Sigmoid colon (tissue), 4 donors: Measurements from ENCODE around the gene GPLD1.
"Not testable (repeated sequence)": the region's sequence is repeated elsewhere in the genome, so short reads cannot be mapped to it uniquely, and the experiment has no call there.

Source experiments
- CTCF ChIP-seq, 4 experiments: fragments of 450-650 bp in 3 of 4; fragments of 200-600 bp in 1 of 4; IDR thresholded peaks; one replicate each; pipeline ENCODE4 v1.5.1; 2016 to 2019; ENCODE audit warnings: antibody characterized with exemption in 4 of 4, mild to moderate bottlenecking in 3 of 4, moderate library complexity in 2 of 4
- EP300 ChIP-seq, 4 donors: sonication (generic); formaldehyde crosslinking; IDR thresholded peaks; one replicate each; pipeline ENCODE4 v1.6.1; 2017; ENCODE audit warnings: antibody characterized with exemption in 4 of 4
- POLR2A ChIP-seq, 2 donors: fragments of 450-650 bp; IDR thresholded peaks; one replicate each; pipeline ENCODE4 v1.6.1; 2016; ENCODE audit warnings: antibody characterized with exemption in 2 of 2, mild to moderate bottlenecking in 2 of 2, moderate library complexity in 2 of 2
- POLR2AphosphoS5 ChIP-seq, 4 donors: sonication (generic); formaldehyde crosslinking; IDR thresholded peaks; one replicate each; pipeline ENCODE4 v1.6.1; 2017; ENCODE audit warnings: antibody characterized with exemption in 4 of 4

GRCh38 chr6:24400045-24401039 lies 89.0 kb downstream of the GPLD1 start:
- TF ChIP-seq CTCF, EP300, POLR2A, POLR2AphosphoS5 (IDR thresholded peaks at IDR 0.05): not testable (repeated sequence)
